C4-2B (cell line): ENCODE data around the gene UTS2R.

Experiments
- CTCF ChIP-seq: fragments of 450-650 bp; conservative IDR thresholded peaks from 2 replicates; pipeline ENCODE4 v1.5.1; 2017; ENCODE audit warnings: mild to moderate bottlenecking
- ZFX ChIP-seq: fragments of 450-650 bp; IDR thresholded peaks from 2 replicates; pipeline ENCODE4 v1.6.1; 2017

DNA sequence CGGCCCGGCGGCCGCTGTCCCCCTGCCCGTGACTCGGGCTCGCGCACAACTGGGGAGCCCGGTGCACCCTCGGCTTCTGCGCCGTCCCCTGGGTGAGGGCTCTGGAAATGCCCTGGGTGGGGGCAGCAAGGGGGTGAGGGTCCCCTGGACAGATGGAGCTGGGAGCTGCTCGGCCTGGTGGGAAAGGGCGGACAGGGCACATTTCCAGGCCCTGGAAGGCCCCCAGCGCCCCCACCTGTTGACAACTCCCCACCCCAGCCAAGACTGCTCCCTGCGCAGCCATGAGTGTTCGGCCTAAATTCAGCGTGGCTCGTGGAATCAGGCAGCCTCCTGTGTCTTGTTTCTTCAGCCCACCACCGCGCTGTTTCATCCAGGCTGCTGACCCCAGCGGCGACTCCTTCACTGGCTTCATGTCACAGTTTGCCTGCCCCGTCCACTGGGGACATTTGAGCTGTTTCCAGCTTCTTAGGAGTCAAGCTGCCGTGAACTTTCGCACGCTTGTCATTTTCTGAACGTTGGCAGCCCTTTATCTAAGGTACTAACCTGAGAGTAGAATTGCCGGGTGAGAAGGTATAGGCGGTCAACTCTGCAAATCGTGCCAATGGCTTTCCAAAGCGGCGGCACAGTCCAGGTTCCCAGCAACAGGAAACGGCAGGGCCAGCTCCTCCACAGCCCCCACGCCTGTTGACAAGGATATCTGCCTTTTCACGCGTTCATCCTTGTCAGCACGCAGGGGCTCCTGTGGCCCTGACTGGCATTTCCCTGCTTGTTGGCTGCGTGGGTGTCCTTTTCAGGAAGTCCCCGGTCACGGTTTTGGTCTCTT is 895 bp downstream of the UTS2R start:
- TF ChIP-seq CTCF (no peak), ZFX (no peak)
